Stimulated activated naive CD8-positive, alpha-beta T cell treated with anti-CD3 and anti-CD28 coated beads, Interleukin-15, amount 100 ng/mL, for 72 hours (primary cell): ENCODE measurements around the gene KCNE1.

Source experiments
- ATAC-seq: fragments of 150-1000 bp; cut with Tn5 transposase; 2 replicates; pipeline ENCODE4 v1.10.0; 2021; ENCODE audit warnings: mild to moderate bottlenecking, moderate library complexity
- DNase-seq, 2 donors: peaks; one replicate each; pipeline ENCODE4 v3.0.0; 2021 to 2022
- H3K27ac Mint-ChIP-seq, 2 donors: one replicate each; pipeline ENCODE4 v1.8.0; 2022; ENCODE audit warnings: mild to moderate bottlenecking in 2 of 2, mixed read lengths in 2 of 2, moderate library complexity in 2 of 2
- H3K27me3 Mint-ChIP-seq: one replicate; pipeline ENCODE4 v1.8.0; 2022; ENCODE audit warnings: mixed read lengths
- H3K4me1 Mint-ChIP-seq: one replicate; pipeline ENCODE4 v1.8.0; 2022; ENCODE audit warnings: mild to moderate bottlenecking, mixed read lengths
- H3K4me3 Mint-ChIP-seq, 2 donors: one replicate each; pipeline ENCODE4 v1.8.0; 2022; ENCODE audit warnings: mild to moderate bottlenecking in 2 of 2, mixed read lengths in 2 of 2, moderate library complexity in 1 of 2
- H3K9me3 Mint-ChIP-seq, 2 donors: one replicate each; pipeline ENCODE4 v1.8.0; 2022; ENCODE audit warnings: mixed read lengths in 2 of 2

The KCNE1 gene

DNA sequence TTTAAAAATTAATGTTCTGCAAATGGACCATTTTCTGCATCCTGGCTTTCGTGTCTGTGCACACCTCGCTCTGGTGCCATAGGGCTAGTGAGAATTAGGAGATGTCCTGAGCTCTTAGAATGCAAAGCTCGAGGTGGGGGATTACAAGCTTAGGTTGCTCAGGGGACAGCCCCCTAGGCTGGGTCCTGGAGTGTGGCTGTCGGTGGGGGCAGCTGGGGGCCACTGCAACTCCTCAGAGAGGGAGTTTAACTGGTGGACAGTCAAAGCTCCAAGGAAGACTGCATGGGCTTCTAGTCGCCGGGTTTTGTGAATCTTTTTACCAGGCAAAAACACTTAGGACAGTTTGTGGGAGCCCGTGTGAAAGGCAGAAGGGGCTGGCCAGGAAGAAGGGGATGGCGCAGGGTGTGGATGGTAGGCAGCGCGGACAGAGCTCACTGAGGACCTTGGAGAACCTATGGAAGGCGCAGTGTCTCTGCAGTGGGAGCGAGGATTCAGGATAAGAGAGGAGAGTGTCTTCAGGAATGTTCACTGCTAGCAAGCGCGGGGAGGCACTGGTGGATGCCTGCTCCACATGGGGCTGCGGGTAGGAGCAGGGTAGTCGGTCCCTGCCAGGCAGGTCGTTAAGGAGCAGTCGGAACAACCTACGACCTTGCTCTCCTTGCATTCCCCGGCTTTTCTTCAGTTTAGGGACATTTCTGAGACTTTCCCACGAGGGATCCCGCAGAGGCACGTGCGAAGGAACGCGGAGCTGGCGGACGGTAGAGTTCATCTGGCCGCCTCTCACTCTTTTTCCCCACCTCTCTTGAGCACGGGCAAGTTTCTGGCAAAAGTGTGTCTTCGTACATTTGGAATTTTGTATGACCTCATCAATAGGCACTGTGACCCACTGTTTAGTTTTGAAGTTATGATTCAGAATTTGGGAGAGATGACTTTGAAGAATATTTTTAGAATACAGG lies 12.9 kb upstream of the KCNE1 start:
- Mint-ChIP-seq H3K9me3 (peaks cover 0 to 8% of the 10 kb centered on the region in 2 donors), H3K27ac (no peak overlapping the region), H3K4me3 (peak overlapping the region in 1 of 2 donors; percentile 22), H3K27me3 (no peaks in the 10 kb centered on the region), H3K4me1 (peaks cover 41% of the 10 kb centered on the region)
- DNase-seq: no peak
- ATAC-seq: no peak

DNA sequence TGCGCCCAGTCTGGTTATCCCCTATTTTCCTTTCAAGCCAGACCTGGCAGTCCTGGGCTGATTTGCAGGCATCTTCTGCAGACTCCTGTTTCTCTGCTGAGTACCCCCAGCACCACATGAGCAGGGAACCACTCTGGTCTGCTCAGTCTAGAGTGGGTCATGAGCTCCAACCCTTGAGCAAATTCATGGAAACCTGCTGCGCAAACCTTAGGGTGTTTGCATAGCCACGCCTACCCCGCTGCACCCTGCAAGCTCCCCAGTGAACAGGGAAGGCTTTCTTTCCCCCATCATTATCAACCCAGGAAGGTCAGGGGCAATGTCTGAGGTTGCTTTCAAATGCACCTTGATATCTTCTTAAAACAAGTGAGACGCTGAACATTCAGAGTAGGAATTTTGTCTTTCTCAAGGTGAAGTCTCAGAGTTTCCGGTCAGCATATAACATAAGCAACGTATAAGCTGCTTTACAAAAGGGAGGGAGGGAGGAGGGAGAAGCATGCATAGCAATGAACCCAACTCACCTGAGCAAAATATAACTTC lies 11.1 kb upstream of the KCNE1 start:
- Mint-ChIP-seq H3K9me3 (peaks cover 0 to 5% of the 10 kb centered on the region in 2 donors), H3K27ac (no peak overlapping the region), H3K4me3 (no peak overlapping the region), H3K4me1 (peaks cover 40% of the 10 kb centered on the region), H3K27me3 (no peaks in the 10 kb centered on the region)
- no peak for ATAC-seq
- DNase-seq: no peak

DNA sequence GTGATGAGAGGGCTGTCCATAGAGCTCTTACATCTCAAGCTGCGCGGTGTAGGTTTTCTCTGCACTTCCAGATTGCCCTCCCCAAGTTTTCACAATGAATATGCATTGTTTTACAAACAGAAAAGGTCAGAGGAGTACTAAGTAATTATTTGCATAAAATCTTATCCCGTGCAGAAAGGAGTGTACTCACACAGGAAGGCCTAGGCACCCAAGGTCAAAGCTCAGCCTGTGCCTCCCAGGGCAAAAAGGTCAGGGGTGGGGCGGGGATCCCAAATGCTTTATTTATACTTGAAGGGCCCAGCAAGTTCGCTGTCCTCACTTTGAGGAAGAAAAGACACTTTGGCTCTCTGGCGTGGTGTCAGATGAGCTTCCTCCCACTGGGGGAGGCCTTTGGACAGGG lies 10.3 kb upstream of the KCNE1 start:
- Mint-ChIP-seq H3K4me1 (peaks cover 41% of the 10 kb centered on the region), H3K27ac (no peak overlapping the region), H3K9me3 (no peaks in the 10 kb centered on the region), H3K27me3 (no peaks in the 10 kb centered on the region), H3K4me3 (no peak overlapping the region)
- no peak for ATAC-seq
- DNase-seq: no peak

DNA sequence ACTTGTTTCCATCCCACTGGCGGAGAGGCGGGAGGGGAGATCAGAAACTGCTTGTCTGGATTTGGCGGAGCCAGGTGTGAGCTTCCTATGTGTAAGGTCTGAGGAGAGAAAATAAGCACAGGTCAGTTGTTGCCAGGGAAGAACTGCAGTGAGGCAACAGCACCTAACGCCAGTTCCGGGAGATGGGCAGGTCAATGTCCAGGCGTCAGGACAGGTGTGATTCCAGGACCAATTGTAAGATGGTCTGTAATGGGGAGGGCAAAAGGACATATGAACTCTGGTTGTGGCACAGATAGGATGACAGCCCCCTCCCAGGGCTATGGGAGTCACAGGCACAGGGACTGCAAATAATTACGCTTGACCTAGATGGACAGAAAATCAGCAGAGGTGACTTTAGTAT lies 9.6 kb upstream of the KCNE1 start:
- Mint-ChIP-seq H3K4me3 (no peak overlapping the region), H3K9me3 (no peaks in the 10 kb centered on the region), H3K27me3 (no peaks in the 10 kb centered on the region), H3K27ac (peak overlapping the region in 1 of 2 donors; percentile 7), H3K4me1 (peaks cover 41% of the 10 kb centered on the region)
- DNase-seq (no peak), ATAC-seq (no peak)

DNA sequence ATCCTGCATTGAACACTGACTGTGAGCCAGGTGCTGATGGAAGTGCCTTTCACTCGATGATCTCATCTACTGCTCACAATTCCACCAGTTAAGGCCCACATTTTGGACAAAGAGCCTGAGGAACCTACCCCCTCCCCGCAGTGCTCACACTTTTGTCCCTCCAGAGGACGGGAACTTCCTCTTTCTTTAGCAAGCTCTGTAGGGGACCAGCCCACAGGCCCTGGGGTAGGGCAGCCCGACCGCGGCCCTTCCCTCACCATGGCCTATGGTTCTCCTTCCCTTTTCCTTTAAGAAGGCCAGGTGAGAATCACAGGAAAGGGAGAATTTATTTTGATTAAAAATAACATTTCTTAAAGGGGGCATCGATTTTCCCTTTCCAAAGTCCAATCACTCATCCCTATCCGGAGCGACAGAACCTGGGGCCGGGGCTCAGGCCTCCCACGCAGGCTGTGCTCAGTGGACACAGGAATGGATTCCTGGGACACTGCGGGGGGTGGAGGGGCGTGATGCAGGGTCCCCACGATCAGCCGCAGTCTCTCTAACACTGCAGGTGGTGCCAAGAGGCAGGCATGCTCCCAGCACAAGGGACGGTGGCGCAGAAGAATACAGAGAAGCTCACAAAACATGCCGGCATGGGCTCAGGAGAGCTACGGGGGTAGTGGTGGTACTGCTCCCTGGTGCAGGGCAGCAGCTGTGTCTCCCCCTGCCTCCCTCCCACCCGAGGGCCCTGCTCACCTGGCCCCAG lies 8.9 kb upstream of the KCNE1 start:
- Mint-ChIP-seq H3K9me3 (no peaks in the 10 kb centered on the region), H3K4me1 (peaks cover 37% of the 10 kb centered on the region), H3K27me3 (no peaks in the 10 kb centered on the region), H3K27ac (peak overlapping the region; percentile 16 to 34), H3K4me3 (no peak overlapping the region)
- DNase-seq (no peak), ATAC-seq (no peak)

DNA sequence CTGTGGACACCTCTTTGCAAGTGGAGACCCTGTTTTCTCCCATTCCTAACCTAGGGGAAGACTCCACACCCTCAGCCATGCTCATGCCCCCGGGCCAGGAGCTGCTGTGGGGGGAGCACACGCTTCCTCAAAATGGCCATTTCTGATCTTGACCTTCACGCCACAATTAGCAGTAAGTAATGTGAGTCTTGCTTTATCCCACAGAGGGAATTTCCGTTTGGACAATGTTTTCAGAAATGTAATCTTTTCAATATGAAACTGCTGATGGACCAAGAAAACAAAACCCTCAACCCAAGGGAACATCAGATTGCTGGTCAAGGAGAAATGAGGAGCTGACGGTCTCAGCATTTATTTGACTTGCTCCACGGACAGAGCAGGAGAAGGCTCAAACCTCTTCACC lies 8.3 kb upstream of the KCNE1 start:
- peaks cover 37% of the 10 kb centered on the region for H3K4me1 Mint-ChIP-seq

DNA sequence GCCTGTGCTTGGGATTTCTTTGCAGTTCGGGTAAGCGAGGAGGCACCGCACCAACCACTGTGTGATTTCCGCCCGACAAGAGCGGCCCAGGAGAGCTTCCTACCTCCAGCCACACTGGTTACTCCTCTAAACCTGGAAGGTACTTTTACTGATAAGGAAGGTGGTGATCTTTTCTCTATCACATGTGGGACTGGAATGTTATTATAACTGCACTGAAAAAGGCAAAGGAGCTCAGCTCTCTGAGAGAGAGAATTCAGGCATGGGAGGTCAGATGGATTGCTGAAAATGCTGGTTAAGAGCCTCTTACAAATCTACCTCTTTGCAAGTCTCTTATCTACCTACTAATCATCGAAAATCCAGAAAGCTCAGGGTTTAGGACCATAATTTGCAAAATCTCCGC lies 7.7 kb upstream of the KCNE1 start:
- no peak for ATAC-seq
- no peak for DNase-seq
- Mint-ChIP-seq H3K4me3 (no peak overlapping the region), H3K27ac (no peak overlapping the region), H3K27me3 (no peaks in the 10 kb centered on the region), H3K4me1 (peaks cover 32% of the 10 kb centered on the region), H3K9me3 (no peaks in the 10 kb centered on the region)

More for the DNA sequence above, 8.3 kb upstream of the KCNE1 start:
- Mint-ChIP-seq H3K4me3 (no peak overlapping the region), H3K9me3 (no peaks in the 10 kb centered on the region), H3K27ac (peak overlapping the region in 1 of 2 donors; percentile 34), H3K27me3 (no peaks in the 10 kb centered on the region)
- ATAC-seq: no peak
- DNase-seq: no peak

DNA sequence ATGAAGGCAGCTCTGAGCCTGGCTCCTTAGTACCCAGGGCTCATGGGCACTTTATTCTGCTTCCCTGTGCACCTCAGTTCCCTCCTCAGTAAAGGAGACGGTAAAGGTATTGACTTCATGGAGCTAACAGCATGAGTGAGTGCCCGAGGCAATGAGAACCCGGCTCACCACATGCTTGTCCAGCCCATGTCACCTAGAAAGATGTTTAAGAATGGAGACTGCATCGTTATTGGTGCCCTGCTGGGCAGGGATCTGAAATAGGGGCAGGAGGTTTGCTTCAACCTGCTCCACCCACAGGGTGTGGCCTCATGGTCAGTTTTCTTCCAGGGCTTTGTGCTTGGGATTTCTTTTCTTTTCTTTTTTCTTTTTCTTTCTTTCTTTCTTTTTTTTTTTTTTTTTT lies 7.0 kb upstream of the KCNE1 start:
- no peaks in the 10 kb centered on the region for H3K27me3 Mint-ChIP-seq
- peaks cover 30% of the 10 kb centered on the region for H3K4me1 Mint-ChIP-seq
- ATAC-seq: no peak
- H3K27ac Mint-ChIP-seq: no peak overlapping the region
- H3K4me3 Mint-ChIP-seq: no peak overlapping the region
- H3K9me3 Mint-ChIP-seq: no peaks in the 10 kb centered on the region
- no peak for DNase-seq

DNA sequence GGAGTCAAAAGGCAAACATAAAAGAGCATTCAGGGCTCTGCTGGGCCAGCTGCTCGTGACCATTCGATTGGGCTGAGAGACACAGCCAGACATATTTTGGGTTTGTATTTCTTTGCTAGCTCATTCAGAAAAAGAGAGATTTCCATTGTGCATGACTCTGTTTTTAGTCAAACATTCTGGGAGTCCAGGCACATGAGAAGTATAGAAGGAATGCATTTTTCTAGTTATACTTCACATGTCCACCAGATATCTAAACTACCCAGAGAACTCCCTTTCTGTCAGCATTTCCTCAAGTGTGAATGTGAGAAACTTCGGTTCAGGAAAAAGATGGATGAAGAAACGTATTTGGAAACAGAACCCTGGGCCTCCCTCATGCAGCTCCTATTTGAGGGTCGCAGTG lies 6.3 kb upstream of the KCNE1 start:
- ATAC-seq (no peak), DNase-seq (no peak)
- Mint-ChIP-seq H3K27ac (no peak overlapping the region), H3K27me3 (no peaks in the 10 kb centered on the region), H3K4me3 (no peak overlapping the region), H3K9me3 (no peaks in the 10 kb centered on the region), H3K4me1 (peaks cover 30% of the 10 kb centered on the region)

DNA sequence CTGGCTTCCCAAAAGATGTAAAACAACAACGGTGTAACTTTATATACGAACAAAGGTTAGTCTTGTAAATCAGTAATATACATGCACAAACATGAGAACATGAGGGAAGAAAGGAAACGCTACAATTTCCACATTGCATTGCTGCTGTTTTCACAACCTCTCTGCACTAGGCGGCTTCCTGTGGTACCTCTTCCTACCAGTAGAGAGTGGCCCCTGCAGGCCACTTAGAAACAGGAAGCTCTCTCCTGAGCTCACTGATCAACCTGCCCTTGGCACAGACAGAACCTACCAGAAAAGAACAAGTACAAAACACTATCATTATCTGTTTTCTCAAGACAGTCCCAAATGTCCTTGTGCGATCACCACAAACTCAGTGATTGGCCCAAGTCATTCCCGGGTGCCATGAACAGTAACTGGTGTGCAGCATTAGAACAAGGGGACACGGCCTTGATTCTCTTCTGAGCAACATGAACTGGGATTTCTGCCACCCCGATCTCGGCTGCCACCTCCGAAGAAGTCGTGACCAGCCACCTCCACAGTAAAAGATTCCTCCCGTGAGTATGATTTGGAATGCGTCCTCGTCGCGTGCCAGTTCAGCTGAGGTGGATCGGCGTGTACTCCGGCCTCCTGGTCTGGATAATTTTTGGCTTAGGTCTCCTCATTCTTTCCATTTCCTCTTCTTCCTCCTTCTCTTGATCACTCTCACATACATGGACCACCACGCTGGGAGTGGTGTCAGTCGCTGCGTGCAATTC lies 5.7 kb upstream of the KCNE1 start:
- H3K27me3 Mint-ChIP-seq: no peaks in the 10 kb centered on the region
- H3K9me3 Mint-ChIP-seq: no peaks in the 10 kb centered on the region
- peak overlapping the region in 1 of 2 donors; percentile 15 for H3K27ac Mint-ChIP-seq
- peak overlapping the region in 1 of 2 donors; percentile 2 for H3K4me3 Mint-ChIP-seq
- H3K4me1 Mint-ChIP-seq: peaks cover 24% of the 10 kb centered on the region
- peak; percentile 17 to 26 for DNase-seq
- ATAC-seq: peak; percentile 96

DNA sequence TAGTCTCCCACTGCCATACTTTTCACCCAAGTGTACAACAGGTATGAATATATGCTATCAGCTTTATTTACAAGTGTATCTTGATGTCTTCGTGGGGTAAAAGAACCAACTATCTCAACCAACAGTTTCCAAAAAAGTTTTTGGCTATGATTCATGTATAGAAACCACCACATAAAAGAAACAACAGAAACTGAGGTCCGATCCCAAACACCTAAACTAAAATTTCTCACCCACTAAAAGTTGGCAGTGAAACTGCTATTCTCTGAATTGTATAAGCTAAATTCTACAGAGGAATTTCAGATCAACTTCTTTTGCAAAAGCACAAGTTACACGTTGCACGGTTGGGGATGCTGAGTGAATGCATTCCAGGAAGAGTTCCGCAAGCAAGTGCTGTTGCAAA lies 5.0 kb upstream of the KCNE1 start:
- no peaks in the 10 kb centered on the region for H3K27me3 Mint-ChIP-seq
- ATAC-seq (peak; percentile 58), DNase-seq (no peak)
- no peaks in the 10 kb centered on the region for H3K9me3 Mint-ChIP-seq
- peak overlapping the region in 1 of 2 donors; percentile 15 for H3K27ac Mint-ChIP-seq
- peaks cover 19% of the 10 kb centered on the region for H3K4me1 Mint-ChIP-seq
- H3K4me3 Mint-ChIP-seq: no peak overlapping the region

DNA sequence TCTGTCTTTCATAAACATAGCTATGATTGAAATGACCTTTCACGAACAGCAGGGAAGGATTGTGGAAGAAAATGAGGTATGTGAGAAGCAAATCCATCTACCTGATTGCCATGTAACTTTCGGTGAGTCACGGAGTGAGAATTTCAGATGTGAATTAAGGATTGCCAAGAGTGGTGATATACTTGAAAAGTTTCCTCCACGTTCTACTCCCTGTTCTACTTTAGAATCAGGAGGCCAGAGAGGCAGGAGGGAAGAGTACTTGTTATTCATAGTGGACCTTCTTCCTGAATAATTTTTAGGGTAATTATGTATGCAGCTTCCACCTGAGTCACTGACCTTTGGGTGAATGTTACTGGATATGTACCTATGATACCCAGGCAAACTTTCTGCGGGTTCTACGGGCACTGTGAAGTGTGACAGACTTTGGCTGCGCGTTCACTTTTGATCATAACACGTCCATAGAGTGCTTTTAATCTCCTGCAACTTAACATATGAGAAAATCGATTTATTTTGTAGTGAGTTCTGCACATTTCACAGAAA lies 2.6 kb upstream of the KCNE1 start:
- ATAC-seq: no peak
- H3K9me3 Mint-ChIP-seq: no peaks in the 10 kb centered on the region
- H3K4me1 Mint-ChIP-seq: peaks cover 19% of the 10 kb centered on the region
- H3K4me3 Mint-ChIP-seq: no peak overlapping the region
- H3K27me3 Mint-ChIP-seq: peaks cover 8% of the 10 kb centered on the region
- no peak for DNase-seq
- no peak overlapping the region for H3K27ac Mint-ChIP-seq

DNA sequence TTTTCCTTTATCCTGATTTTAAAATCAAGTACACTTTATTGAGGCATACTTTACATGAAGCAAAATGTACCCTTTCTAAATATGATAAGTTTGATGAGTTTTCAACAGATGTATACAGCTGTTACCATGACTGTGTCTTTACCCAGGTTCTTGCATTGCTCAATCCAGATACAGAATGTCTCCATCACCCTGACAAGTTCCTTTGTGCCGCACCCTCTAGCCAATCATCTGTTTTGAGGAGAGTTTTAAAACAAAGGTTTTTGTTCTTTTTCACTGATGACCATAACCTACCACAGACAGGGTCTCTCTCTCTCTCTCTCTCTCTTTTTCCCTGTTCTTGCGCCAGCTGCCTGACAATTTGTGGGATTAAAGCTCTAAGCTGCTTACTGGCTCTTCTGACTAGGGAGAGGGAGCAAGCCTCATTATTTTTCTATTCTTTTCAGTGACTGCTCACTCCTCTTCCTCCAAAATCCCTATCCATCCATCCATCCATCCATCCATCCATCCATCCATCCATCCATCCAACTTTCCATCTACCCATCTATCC lies 1.2 kb upstream of the KCNE1 start:
- H3K27me3 Mint-ChIP-seq: peaks cover 8% of the 10 kb centered on the region
- DNase-seq (no peak), ATAC-seq (no peak)
- no peak overlapping the region for H3K27ac Mint-ChIP-seq
- peaks cover 18% of the 10 kb centered on the region for H3K4me1 Mint-ChIP-seq
- no peak overlapping the region for H3K4me3 Mint-ChIP-seq
- H3K9me3 Mint-ChIP-seq: no peaks in the 10 kb centered on the region

DNA sequence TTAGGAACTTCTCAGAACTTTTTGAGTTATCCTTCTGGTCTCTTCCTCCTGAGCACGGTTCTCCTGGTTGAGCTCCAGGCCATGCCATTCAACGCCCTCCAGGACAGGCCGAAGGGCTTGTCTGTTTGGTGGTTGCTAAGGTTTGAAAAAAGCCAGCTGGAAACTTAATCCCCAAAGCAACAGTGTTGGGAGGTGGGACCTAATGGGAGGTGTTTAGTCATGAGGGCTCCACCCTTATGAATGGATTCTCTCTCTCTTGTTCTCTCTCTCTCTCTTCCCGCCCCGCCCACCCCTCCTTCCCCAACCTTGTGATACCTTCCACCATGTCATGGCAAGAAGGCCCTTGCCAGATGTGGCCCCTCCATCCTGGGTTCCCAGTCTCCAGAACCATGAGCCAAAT lies 829 bp downstream of the KCNE1 start:
- H3K9me3 Mint-ChIP-seq: no peaks in the 10 kb centered on the region
- ATAC-seq: peak; percentile 9
- H3K27me3 Mint-ChIP-seq: peaks cover 23% of the 10 kb centered on the region
- no peak overlapping the region for H3K4me3 Mint-ChIP-seq
- no peaks in the 10 kb centered on the region for H3K4me1 Mint-ChIP-seq
- no peak overlapping the region for H3K27ac Mint-ChIP-seq
- DNase-seq: no peak
